GM19328 (cell line): ENCODE results near the gene TREM2.
"Not testable (repeated sequence)": the region's sequence is repeated elsewhere in the genome, so short reads cannot be mapped to it uniquely, and the experiment has no call there.

Experiments used
- ATAC-seq: cut with Tn5 transposase; IDR thresholded peaks from one replicate; pipeline ENCODE4 v1.9.1; 2021; ENCODE audit warnings: mild to moderate bottlenecking, moderate library complexity; ENCODE audit not compliant: unreplicated experiment

TREM2 gene

GRCh38 chr6:41156001-41156400 is 6.9 kb downstream of the TREM2 start:
- no peak for ATAC-seq

DNA sequence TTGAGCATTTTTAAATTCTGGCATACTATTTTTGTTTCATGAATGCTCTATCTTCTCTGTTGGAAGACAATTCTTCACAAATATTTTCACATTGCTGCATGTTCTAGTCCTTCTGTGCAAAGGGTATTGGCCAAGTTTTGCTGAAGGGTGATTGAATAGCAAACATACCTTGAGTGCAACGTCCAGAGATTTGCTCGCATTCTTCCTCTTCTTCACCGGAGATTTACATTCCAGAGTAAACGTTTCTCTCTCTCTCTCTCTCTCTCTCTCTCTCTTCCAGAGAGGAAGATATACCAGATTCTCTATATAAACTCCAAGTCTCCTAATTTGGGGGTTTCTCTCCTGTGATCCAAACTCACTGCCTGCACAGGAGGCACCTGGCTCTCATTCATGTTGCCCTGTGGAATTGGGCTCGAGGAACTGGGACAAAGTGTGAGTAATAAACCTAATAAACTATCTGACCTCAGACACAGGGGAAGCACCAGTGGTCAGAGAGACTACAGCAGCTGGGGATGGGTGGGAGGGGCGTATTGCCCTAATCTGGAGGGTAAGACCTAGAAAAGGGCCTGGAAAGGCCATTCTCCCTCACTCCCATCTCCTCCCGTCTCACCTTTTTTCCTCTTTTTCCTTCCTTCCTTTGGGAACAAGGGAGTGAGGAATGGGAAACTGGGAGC is 7.6 kb downstream of the TREM2 start:
- no peak for ATAC-seq

DNA sequence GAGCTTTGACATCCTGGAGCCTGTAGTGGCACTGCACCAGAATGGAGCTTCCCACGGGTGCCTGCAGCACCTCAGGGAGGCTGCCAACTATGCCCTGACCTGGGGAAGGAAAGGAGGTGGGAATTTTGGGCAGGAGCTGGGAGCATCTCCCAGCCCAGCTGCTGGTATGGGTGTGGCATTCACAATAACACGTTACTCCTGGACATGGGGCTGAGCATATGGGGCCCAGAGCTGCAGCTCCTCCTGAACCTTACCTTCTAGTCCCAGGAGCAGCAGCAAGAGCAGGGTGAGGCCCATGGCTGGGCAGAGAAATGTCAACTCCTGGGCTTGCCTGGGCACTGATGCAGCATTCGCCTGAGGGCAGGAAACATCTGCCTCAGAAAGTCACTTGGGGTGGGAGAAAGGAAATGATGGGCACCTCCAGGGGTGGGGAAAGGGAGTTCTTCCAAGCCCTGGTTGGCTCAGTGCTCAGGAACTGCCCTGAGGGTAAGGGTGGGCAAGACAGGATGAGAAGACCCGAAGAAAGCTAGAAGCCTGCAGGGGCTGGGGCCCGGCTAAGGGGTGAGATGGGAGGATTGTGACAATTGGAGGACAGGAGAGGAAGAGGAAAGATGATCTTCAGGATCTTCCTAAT is 8.8 kb downstream of the TREM2 start, which contains the start of gene TREML1:
TSS of gene TREML1 (minus strand) at position 356 of the 634 bp plus-strand sequence. CDS start at position 297, 59 bp downstream.
- ATAC-seq, result no peak

GRCh38 chr6:41153451-41153850 is 9.5 kb downstream of the TREM2 start:
- no peak for ATAC-seq

DNA sequence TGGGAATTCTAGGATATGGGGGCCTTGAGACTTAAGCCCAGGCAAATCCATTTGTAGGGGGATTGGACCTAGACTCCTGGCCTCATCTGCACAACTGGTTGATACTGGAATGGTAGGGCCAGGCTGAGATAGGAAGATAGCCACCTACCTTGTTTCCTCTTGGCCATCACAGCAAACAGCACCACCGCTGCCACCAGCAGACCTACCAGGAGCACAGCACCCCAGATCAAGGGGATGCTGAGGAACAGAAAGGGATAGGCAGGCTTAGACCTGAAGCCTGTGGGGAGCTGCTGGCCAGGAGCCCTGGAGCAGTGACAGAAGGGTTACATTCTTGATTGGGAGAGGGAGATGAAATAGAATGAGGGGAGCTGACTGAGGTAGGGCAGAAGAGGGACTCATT is 12.2 kb downstream of the TREM2 start:
- no peak for ATAC-seq

GRCh38 chr6:41147917-41148316 is 15.0 kb downstream of the TREM2 start:
- ATAC-seq, result no peak

DNA sequence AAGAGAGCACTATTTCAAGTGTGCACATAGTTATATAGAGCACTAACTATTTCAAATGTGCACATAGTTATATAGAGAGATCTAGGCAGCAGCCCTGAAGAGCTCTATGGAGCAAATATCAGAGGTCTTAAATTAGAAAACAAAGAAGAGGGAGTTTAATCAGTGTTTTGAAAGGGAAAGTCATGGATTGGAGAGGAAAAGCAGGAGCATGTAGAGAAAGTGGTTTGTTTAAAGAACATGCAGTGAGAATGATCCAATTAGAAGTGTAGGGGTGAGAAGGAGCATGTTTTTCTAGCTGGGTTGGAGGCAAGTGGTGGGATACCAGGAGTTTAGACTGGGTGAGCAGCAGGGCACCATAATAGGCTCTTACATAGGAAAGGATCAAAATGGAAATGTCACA is 26.0 kb downstream of the TREM2 start:
- no peak for ATAC-seq

DNA sequence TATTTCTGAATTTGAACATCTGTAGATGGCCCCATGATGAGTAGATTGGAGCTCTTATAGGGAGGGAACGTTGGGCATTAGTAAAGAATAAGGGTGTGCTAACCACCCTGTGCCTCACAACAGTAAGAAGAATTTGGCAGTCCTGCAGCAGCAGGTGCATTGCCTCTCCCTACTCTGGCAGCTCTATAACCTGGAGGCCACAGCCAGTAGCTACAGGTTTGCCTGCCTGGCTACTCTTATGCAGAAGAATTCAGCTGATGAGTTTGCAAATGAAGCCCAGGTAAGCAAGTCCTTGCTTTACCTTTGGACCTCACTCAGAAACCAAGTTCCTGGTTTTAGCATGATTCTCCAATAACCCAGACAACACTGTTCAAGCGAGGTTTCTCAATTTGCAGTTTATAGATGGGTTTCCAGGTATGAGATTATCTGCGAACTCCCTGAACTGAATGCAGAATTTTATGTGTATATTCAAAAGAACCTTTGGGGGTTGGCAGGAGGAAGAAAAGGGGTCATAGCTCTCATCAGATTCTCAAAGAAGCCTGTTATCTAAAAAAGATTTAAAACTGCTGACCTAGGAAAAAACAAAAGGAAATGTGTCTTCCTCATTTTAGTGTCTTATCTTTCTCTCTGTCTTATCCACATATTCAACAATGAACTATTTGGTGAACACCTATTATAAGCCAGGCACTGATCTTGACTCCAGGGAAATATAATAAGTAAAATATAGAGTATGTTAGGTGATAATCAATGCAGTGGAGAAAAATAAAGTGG is 27.7 kb downstream of the TREM2 start:
- no peak for ATAC-seq

DNA sequence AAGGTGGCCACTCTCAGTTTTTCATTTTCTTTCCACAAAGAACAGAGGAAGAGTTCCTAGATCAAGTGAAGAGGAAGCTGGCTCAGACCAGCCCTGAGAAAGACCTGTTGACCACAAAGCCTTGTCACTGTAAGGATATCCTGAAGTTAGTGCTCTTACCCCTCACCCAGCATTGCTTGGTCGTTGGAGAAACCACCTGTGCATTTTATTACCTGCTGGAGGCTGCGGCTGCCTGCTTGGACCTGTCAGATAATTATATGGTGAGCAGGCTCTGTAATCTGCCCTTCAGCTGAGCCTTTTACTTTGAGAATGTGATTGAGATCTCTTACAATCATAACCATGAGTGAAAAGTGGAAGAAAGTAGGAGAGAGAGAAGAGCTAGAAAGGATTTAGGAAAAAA is 30.7 kb downstream of the TREM2 start:
- ATAC-seq, result no peak

GRCh38 chr6:41125282-41125681 is 37.6 kb downstream of the TREM2 start:
- no peak for ATAC-seq

DNA sequence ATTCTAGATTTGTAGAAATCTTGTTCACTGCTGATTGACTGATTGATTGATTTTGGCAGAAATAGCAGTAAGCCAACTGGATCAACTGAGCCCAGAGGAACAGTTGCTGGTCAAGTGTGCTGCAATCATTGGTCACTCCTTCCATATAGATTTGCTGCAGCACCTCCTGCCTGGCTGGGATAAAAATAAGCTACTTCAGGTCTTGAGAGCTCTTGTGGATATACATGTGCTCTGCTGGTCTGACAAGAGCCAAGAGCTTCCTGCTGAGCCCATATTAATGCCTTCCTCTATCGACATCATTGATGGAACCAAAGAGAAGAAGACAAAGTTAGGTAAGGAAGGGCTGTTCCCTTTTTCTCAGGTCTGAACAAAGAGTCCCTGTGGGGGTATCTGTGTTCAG is 40.0 kb downstream of the TREM2 start:
- ATAC-seq, result no peak

DNA sequence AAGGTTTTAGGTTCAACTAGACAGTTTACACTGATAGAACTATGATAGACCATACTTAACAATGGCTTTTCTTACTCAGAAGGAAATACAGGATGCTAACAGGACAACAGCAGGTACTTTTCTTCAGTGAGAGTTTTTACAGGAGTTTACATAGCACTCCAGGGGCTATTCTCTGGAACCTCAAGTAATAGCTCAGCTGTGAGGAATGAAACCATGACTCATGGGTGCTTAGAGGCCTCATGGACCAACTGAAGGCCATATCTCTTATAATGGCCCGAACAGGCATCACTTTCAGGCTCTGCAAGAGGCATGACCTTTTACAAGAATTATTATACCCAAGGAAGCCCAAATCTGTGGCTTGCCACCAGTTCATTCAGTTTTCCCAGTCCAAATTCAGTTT is 40.5 kb downstream of the TREM2 start:
- ATAC-seq, result no peak

DNA sequence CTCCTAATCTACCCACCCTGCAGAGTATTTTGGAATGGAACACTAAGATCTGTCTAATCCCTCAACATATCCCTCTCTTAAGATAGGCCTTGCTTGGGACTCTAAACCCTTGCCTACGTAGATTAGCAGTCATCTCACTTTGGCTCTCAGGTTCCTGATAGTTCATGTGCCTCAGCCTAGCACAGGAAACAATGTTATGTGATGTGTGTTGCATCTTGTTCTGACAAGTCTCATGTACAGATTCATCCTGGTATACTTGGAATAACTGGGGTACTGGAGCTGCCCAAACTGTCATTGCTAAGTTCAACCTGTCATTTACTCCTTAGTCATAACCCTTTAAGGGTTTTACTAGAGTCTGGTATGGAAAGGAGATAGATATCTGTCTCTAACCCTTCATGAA is 42.9 kb downstream of the TREM2 start:
- no peak for ATAC-seq

DNA sequence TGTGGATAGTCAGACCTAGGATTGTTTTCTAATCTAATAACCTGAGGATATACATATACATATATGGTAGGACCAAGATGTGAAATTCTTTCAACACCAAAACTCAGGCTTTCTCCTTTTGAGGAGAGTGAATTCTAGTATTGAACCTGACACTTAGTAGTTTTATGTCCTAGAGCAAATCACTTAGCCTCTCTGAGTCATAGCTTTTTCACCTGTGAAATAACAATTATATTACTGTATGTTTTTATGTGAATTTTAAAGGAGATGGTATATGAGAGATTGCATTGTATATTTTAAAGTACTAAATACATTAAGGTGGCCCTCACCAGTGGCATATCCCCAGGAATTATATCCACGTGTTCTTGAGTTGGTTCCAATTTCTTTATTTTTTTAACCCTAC is 43.4 kb downstream of the TREM2 start:
- no peak for ATAC-seq

DNA sequence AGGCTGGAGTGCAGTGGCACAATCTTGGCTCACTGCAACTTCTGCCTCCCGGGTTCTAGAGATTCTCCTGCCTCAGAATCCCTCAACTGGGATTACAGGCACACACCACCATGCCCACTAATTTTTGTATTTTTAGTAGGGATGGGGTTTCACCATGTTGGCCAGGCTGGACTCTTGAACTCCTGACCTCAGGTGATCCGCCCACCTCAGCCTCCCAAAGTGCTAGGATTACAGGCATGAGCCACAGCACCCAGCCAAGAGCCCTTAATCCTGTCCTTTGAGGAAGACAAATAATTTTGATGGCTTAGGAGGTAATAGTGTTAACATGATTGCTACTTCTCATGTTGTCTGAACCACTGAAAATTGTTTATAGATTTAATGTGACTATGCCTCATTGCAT is 47.9 kb downstream of the TREM2 start:
- ATAC-seq, result not testable (repeated sequence)

DNA sequence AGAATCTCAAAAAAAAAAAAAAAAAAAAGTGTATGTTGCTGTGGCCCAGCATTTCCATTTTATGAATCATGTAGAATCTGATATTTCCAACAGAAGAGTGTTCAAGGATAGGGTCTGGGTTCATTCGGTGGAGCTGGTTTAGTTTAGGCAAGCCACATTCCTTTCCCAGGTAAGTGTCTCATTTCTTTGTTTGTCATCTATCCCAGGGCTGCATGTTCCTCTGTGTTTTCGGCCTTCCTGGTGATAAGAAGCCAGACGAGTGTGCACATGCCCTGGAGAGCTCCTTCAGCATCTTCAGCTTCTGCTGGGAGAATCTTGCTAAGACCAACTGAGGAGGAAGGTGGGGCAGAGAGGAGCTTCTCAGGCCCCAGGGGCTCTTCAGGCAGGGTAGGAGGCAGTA is 51.9 kb downstream of the TREM2 start:
- ATAC-seq, result no peak
